Stimulated activated CD8-positive, alpha-beta memory T cell treated with anti-CD3 and anti-CD28 coated beads, Interleukin-15, amount 100 ng/mL, for 4 hours (primary cell): Measurements from ENCODE around the gene IQSEC3.

Source experiments
- DNase-seq, 2 donors: peaks; one replicate each; pipeline ENCODE4 v3.0.0-alpha.2; 2020; ENCODE audit warnings: low read depth in 2 of 2

IQSEC3 gene

GRCh38 chr12:78981-79380 is 12.4 kb downstream of the IQSEC3 start:
- DNase-seq = no peak

- no peak for DNase-seq
Observed at GRCh38 chr12:80681-81190, 14.2 kb downstream of the IQSEC3 start.

DNA sequence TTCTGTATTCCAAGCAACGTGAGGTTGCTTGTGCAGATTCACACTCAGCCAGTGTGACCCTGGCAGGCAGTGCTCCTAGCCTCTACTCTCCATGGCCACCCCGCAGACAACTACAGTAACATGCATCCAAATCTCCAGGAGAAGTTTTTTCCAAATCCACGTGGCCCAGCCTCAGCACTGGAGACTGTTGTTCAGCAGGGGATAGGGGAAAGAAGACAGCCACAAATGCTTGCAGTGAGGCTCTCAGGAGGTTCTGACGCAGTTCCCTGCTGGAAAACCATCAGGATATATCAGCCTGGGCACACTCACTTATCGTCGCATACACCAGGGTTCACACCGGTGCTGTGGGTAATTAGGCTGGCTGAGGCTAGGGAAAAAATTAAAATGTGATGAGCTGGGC is 16.2 kb downstream of the IQSEC3 start:
- no peak for DNase-seq

DNA sequence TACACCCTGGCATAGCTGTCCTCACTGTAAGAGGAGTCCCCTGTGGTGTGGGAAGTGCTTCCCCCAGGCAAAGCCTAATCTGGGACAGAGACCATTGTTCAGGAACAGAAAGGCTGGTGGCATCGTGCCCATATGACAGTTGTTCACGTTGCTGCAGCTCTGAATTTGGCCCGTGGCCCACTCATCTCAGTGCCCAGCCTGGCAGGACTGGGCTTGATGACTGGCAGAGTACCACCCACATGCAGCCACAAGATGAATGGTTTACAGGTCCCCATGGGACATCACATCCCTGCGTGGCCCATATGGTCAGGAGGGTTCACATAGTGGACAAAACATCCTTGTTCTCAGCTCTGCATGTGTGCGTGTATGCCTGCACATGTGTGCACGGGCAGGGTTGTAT is 17.5 kb downstream of the IQSEC3 start:
- no peak for DNase-seq

DNA sequence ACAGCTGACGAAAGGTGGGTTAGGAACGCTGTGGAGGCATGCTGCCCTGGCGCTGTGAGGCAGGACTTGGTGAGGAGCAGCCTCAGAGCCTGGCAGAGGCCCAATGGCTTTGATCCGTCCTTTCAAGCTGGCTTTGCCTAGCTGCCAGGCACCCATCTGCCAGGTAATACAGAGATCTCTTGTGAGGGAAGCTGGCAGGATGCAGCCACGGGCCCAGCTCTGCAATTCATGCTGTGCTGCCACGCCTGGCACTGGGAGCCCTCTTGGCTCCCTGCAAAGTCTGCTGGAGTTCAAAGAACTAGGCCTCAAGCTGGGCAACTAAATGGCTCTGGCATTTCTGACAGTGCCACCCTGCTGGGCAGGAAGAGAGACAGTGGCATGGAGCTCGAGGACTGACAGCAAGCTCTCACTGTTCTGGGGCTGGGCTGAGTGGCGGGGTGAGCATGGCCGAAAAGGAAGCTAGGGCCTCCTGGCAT is 18.7 kb downstream of the IQSEC3 start:
- DNase-seq = no peak

GRCh38 chr12:87315-87714 is 20.7 kb downstream of the IQSEC3 start:
- DNase-seq = no peak

- no peak for DNase-seq
Observed at GRCh38 chr12:87856-88255, 21.3 kb downstream of the IQSEC3 start.

DNA sequence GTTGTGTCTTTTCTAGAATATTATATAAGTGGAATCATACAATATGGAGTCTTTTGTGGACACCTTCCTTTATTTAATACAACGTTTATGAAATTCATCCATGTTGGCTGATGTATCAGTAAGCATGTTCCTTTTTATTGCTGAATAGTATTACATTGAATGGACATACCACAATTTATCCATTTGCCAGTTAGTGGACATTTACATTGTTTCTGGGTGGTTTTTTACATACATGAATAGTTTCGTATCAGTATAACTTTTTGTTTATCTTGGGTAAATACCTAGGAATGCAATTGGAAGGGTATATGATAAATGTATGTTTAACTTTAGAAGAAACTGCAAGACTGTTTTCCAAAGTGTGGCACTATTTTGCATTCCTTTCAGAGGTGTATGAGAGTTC is 23.1 kb downstream of the IQSEC3 start:
- no peak for DNase-seq

- no peak for DNase-seq
Observed at GRCh38 chr12:91213-91612, 24.6 kb downstream of the IQSEC3 start.

- no peak for DNase-seq
Observed at GRCh38 chr12:93266-94005, 26.9 kb downstream of the IQSEC3 start.

- no peak for DNase-seq
Observed at GRCh38 chr12:96543-96942, 30.0 kb downstream of the IQSEC3 start.

DNA sequence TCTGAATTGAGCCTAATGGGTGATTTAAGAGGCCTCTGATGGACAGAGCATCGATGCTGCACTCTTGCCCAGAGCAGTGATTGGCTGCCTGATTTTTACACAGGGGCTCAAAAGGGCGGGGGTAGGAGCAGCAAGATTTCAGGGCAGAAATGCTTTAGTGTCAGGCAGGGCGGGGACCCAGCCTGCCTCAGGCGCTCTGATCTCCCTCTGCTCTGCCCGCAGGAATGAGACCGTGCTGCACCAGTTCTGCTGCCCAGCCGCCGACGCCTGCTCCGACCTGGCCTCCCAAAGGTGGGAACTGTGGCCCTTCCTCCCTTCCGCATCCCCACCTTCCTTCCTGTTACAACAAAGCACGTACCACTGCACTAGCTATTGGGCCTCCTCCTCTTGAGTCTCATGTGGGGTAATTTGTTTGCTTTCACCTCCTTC is 32.4 kb downstream of the IQSEC3 start:
- no peak for DNase-seq

GRCh38 chr12:99605-100004 is 33.0 kb downstream of the IQSEC3 start:
- DNase-seq = no peak

- DNase-seq = no peak
Observed at GRCh38 chr12:101969-102878, 35.7 kb downstream of the IQSEC3 start.

DNA sequence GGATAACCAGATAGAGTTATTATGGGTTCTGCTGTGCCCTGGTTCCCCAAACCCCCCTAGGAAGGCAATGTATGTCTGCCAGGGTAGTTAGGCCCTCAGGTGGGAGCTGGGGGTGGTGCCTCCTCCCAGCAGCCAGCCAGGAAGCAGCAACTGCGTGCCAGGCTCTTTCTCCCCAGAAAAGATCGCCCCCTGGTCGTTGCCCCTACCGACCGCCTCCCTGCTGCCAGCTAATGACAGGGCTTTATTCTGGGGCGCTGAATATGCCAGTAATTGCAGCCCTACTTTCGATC is 36.3 kb downstream of the IQSEC3 start:
- DNase-seq = no peak

GRCh38 chr12:103169-103981 is 36.8 kb downstream of the IQSEC3 start:
- DNase-seq = no peak

GRCh38 chr12:104551-105081 is 38.0 kb downstream of the IQSEC3 start:
- no peak for DNase-seq

DNA sequence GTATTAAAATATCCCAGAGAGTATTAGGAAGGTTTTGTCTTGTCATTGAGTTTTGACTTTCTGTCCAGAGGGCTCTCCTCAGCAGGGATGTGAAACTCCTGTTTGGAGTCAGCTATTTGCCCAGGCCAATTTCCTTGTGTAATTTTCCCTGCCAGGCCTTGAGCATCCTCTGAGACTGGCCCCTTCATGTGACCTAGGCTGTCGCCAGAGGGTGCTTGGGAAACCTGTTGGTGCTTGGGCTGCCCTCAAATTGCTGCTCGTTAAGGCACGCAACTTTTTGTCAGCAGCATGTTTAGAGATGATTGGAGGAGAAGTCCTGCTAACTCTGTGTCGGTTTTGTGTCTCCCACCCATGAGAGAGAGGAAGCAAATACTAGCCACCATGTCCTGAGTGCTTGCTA is 39.1 kb downstream of the IQSEC3 start:
- DNase-seq = no peak

- no peak for DNase-seq
Observed at GRCh38 chr12:106118-106591, 39.6 kb downstream of the IQSEC3 start.

DNA sequence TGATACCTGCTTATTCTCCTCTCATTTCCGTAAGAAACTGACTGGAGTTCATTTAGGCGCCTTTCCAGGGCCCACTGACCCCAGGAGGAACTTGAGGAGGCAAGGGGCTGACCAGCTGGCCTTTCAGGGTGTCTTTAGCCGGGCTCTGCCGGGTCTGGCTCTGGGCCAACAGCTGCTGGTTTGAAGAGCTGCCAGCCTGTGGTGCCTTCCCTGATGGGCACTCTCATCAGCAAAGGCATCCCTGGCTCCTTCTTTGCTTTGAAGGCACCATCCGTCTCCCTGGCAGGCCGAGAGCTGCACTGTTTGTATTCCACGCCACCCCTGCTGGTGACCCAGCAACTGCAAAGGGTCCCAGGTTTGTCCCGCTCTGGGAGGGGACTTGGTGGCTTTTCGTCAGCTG is 42.0 kb downstream of the IQSEC3 start:
- DNase-seq = no peak

- DNase-seq = no peak
Observed at GRCh38 chr12:109446-109845, 42.9 kb downstream of the IQSEC3 start.

DNA sequence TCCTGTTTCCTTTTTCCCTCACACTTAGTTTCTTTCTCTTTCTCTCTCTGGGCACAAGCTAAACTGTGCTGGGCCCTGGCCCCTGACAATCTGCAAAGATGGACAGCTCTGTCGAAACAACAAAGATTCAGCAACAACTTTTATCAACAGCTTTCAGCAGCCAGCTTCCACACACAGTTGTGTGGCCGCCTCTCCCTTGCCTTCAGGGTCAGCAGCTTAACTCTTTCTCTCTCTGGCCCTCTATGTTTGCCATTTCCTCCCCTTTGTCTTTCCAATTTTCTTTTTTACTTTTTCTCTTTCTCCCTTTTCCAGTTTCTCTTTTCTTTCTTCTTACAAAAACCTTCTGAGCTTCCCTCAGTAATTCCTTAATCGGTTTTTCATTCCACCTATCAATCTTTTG is 43.3 kb downstream of the IQSEC3 start:
- DNase-seq = no peak
